NAMALWA (cell line): ENCODE data around the gene PEA15.

Source experiments
- DNase-seq: peaks from one replicate; pipeline ENCODE4 v3.0.0-alpha.2; 2015; ENCODE audit warnings: low spot score

Gene PEA15

GRCh38 chr1:160208557-160209320 lies 3.6 kb downstream of the PEA15 start:
- DNase-seq, result no peak

GRCh38 chr1:160209321-160210046 lies 4.3 kb downstream of the PEA15 start:
- no peak for DNase-seq

- DNase-seq, result no peak
These were observed 5.4 kb downstream of the PEA15 start for GRCh38 chr1:160210561-160210960.

GRCh38 chr1:160211046-160211790 lies 6.0 kb downstream of the PEA15 start:
- no peak for DNase-seq

- no peak for DNase-seq
These were observed 9.4 kb downstream of the PEA15 start for GRCh38 chr1:160214481-160215140.

GRCh38 chr1:160216301-160216700 lies 11.1 kb downstream of the PEA15 start:
- no peak for DNase-seq

GRCh38 chr1:160217481-160218051 lies 12.4 kb downstream of the PEA15 start:
- no peak for DNase-seq

- no peak for DNase-seq
These were observed 14.1 kb downstream of the PEA15 start for GRCh38 chr1:160219062-160219929.

GRCh38 chr1:160220301-160220700 lies 15.1 kb downstream of the PEA15 start:
- DNase-seq, result no peak

- DNase-seq, result no peak
These were observed 15.9 kb downstream of the PEA15 start for GRCh38 chr1:160221089-160221488.

GRCh38 chr1:160222546-160222945 lies 17.4 kb downstream of the PEA15 start:
- DNase-seq, result no peak

- DNase-seq, result no peak
These were observed 19.4 kb downstream of the PEA15 start for GRCh38 chr1:160224606-160225005.

- DNase-seq, result no peak
These were observed 20.2 kb downstream of the PEA15 start for GRCh38 chr1:160225345-160225744.

- no peak for DNase-seq
These were observed 21.4 kb downstream of the PEA15 start for GRCh38 chr1:160226623-160227022.

GRCh38 chr1:160227034-160227433 lies 21.9 kb downstream of the PEA15 start:
- no peak for DNase-seq

- no peak for DNase-seq
These were observed 22.4 kb downstream of the PEA15 start for GRCh38 chr1:160227561-160227960.

- no peak for DNase-seq
These were observed 23.2 kb downstream of the PEA15 start for GRCh38 chr1:160228431-160228830.

GRCh38 chr1:160232911-160233310 lies 27.7 kb downstream of the PEA15 start:
- no peak for DNase-seq

- DNase-seq, result no peak
These were observed 31.6 kb downstream of the PEA15 start for GRCh38 chr1:160236806-160237205.

- no peak for DNase-seq
These were observed 32.4 kb downstream of the PEA15 start for GRCh38 chr1:160237558-160237957.

- no peak for DNase-seq
These were observed 33.2 kb downstream of the PEA15 start for GRCh38 chr1:160238408-160238807.
